Measurements from ENCODE around the gene C1orf53.

Gene C1orf53

DNA sequence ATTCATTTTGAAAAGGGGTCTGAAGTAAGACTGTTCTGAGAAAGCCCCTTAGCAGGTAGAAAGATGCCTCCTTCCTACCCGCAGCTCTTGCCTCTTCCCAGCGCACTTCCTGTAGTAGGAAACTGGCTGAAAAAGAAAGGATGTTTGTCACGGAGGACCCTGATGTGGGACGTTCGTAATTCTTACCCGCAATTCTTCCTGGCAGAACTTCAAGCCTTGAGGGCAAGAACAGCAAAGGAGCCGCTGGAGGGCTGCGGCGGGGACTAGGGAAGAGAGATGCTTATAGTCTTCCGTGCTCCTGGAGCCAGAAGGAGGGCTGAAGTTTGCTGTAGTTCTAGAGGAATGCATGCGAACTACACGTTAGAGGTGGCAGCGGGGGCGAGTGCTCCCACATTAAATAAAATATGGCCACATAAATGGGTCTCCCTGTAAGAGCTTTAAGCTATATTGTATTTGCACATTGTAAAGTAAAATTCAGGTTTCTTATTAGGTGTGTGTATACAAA lies 6.3 kb downstream of the C1orf53 start:
- no peak for DNase-seq

DNA sequence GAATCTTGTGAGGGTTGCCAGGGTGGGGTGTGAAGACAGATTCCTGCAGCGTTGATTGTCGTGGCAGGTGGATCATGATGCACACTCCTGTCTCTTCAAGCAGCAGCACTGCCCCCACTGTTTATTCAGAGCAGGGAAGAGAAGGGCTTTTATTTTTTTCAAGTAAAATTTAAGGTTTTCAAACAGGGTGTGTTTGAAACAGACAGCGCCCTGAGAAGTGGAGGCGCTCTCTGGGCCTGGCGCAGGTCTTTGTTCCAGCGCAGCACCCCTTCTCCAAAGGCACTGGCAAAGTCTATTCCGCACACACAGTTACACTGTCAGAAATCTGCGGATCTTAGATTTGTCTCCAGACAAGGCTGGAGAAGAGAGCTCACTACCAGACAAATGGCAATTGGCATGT lies 7.0 kb downstream of the C1orf53 start:
- DNase-seq: no peak

DNA sequence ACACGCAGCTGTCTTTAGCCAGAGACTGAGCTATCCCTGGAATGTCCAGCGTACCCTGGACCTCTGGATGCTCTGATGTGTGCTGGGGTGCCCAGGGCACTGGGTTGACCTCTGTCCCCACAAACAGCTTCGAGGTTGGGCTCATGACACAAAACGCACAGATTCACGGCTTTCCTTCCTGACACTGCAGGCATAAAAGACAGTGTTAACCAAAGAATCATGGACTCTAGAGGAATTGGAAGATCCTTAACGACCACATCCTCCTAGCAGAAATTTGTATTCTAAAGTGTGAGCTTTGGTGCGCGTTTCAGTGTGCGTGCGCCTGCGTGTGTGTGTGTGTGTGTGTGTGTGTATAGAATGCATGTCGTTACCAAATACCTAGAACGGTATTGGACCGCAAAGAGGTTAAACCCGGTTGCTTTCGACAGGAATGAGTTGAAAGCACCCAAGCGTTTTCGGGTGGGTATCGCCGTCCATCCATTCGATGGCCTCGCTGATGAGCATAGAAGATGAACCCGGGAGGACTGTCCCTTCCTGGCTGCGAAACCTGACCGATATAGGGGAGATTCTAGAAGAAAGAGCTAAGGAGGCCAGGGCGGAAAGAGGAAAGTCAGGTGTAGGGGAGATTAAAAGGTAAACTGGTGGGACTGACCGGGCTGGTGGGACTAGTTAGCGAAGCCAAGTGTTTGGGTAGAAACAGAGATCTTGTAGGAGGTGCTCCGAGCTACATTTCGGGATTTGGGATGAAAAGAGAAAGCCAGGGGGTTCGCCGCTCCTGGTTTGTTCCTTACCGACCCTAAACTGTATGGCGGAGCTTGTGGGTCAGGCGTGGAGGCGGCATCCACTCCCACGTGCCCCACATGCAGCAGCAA lies 7.9 kb downstream of the C1orf53 start:
- no peak for DNase-seq

DNA sequence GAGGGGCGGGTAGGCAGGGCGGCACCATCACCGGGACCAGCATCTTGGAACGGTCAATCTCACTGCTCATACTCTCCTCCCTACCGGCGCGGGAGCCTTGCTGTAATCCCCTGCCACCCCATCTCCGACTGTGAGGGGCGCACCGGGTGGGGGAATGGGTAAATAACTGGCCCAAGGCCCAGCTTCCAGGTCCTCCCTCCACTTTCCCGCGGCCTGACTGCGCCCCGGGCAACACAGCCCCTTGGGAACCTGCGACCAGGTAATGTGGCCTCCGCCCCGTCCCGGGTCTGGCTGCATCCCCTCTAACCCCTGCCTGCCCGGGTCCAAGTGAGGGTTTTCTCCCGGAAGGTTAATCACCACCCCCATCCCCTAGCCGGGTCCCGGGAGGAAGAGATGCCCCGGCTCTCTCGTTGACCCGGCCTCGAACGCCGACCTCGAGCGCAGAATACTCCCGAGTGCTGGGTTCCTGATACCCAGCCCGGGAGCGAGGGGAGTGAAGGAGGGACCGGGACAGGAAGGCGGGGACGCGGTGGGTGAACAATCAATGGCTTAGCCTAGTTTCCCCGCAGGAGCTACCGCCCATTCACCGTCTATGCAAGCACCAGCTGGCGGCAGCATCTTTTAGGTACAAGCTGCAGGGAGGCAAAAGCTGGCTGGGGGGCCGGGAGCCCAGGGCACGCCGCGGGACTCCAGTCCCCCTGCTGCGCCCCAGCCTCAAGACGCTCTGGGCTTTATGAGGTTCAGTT lies 8.9 kb downstream of the C1orf53 start:
- DNase-seq: peak; percentile 33 to 61

DNA sequence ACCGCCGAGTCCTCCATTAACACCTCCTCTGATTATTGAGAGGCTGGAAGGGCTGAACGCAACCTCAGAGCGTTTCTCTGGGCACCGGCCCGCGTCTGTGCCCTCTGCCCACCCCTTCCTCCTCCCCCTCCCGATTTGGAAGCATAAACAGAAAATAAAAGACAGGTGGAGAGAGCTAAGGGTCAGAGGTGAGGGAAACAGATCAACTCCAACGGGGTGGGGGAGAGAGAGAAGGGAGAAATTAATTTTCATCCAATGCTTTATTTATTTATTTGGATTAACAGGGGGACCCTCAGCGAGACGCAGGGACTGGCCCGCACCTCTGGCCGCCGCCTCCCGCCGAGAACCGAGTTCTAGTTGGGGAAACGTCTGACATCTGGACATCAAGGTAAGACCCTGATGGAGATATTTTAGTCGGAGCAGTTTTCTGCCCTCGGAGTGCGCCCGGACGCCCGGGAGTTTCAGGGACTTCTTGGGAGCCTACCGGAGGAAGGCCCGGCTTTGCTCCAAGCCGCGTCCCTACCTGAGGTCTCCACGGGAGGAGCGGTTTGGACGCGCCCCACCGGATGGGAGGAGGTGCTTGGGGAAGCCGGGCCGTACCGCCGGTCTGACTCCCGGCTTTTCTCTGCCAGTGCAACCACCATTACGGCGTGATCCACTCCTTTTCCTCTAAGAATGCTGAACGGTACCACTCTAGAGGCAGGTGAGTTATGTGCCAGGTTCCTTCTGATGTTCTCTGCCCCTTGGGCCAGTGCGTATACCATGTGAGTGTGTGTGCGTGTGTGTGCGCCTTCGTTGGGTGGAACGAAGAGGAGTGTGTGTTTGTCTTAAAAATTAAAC lies 9.6 kb downstream of the C1orf53 start:
- peak in 1 of 2 experiments; percentile 14 for DNase-seq

DNA sequence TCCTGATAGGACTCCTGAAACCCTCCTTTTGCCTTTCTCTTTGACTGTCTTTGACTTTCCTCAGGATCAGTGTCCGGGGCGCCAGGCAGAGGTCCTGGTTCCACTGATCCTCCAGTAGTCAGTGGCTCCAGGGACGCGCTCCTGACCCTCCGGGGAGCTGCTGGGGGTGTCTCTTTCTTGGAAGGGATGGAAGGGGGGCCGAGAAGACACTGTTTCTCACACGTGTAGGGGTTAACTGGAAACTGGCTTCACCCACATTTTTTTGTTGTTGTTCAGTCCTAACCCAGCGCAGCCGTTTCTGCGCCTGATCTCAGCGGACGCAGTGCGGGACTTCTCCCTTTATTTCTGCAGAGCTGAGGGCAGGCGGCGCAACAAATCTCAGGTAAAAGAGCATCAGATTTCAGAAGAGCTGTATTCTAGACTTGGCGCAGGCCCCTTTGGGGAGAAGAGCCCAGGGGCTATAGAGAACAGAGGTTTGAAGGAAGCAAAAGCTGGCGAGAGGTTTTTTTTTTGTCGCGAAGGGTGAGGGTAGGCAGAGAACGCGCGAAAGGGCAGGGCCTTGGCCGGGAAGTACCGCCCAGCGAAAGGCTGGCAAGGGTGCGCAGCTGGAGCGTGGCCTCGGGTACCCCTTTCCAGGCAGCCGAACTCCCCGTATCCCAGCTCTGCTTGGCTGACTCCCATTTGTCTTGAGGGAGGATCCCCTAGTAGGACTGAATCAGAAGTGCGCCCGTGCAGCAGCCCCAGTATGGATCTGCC lies 10.5 kb downstream of the C1orf53 start:
- DNase-seq: no peak

DNA sequence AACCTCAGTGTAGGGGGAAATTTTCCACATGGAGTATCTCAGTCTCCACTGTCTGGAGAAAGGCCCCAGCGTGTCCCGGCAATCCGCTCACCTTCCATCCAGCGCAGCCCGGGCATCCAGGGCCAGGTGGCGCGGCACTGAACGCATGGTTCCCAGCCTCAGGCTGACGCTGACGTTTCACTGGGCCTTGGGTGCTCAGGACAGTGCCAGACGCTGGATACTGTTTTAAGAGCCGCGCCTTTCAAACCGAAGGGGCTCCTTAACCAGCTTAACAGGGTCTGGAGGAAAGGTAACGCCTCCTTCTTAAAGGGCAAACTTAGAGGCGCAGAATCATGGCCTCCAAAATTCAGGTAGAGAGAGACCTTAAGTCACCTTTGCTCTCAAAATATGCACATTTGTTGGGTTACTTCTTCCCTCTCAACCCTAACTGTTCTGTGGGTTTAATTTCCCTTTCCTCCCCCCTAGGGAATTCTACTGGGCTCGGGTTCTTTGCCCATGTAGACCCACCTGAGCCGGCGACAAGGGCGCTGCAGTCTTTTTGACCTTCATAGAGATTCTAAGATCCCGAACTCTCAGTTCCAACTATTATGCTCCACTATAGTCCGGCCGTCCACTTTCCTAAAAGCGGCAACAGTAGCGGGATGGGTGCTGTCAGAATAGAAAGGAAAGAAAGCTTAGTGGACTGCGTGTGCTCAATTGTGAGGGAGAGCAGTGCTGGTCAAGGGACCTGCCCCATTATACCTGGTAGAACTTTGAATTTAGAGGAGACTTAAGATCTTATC lies 11.3 kb downstream of the C1orf53 start:
- DNase-seq: no peak

DNA sequence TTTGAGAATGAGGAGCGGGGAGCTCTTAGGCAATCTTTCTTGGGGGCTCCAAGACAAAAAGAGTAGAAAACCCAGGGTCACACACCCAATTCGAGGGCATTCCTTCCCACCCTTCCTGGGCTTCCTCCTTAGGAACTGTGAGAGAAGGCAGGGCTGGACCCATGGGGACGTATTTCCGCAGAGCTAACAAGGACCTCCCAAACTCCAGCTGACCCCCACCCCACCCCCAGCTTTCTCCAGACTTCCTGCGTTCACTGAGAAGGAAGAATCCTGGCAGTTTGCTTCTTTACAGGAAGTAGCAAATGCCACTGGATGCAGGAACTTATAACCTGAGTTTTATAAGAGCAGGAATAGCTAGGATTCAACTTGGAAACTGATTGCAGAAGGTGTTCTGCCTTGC lies 12.1 kb downstream of the C1orf53 start:
- DNase-seq: no peak

DNA sequence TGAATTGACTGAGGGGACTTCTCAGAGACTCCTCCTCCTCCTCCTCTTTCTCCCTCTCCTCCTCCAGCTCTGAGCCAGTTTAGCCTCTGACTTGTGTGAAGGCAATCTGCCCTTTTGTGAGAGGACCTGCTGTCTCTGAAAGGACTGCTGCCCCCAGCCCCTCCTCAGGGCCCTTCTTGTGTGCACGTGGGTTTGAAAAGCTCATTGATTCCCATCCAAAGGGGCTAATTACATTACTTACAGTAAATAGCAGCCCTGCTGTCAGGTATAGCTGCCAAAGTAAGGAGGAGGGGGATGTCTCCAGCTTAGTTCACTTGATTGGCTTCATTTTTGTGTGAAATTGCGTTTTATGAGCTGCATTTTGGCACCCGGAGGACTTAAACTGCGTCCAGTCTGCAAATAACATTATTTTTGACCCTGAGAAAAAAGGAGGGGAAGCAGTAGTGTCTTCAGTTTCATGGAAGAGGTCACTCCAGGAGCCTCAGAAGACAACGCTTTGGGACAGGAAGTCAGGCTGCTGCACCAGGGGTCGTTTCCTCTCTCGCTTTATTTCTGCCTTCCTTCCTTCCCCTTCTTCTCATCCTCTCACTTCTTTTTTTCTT lies 12.9 kb downstream of the C1orf53 start:
- DNase-seq: peak; percentile 32 to 59

DNA sequence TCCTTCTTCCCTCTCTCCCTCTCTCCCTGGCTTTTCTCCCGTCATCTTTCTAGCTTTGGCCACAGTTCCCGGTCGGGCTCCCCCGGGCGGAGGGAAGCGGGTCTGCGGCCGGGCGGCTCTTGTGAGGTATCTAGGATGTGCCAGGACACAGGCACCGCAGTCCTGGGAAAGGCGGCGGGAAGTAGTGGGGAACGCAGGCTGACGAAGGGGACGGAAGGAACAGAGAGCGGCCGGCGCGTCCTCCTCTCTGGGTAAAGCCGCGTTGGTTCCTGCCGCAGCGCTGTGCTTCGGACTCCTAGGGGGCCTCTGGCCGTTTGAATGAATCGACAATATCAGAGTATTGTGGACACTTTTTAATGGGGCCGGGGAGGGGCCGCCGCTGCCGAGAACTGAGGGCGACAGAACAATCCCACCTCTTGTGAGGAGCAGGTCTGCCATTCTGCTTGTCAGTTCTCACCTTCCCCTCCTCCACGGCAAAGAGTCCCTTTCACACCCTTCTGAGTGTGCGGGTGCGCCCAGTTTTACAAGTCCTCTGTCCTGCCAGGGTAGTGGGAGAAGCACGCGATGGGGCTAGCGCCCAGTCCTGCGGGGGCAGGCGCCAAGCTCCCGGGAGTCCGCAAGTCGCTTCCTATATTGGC lies 13.6 kb downstream of the C1orf53 start:
- DNase-seq: peak; percentile 65 to 83

DNA sequence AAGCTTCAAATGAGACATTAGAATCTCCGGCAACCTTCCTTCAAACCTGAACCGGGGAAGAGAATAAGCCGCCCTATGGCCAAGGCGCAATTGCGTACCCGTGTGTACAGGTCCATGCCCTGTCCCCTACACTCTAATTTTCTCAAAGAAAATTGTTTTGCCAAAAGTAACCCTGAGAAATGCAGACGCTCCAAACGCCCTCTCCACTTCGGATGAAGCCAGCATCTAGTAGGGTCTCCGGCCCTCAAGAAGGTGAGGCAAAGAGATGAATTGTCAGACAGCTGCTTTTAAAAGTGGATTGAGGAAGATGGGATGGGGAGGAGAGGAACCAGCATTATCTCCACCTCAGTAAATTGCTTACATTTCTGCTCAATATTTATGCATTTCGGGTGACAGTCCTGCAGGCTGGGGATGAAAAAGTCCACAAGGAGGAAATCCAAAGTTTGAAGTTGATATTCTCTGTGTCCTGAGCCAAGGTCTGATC lies 14.1 kb downstream of the C1orf53 start:
- no peak for DNase-seq

DNA sequence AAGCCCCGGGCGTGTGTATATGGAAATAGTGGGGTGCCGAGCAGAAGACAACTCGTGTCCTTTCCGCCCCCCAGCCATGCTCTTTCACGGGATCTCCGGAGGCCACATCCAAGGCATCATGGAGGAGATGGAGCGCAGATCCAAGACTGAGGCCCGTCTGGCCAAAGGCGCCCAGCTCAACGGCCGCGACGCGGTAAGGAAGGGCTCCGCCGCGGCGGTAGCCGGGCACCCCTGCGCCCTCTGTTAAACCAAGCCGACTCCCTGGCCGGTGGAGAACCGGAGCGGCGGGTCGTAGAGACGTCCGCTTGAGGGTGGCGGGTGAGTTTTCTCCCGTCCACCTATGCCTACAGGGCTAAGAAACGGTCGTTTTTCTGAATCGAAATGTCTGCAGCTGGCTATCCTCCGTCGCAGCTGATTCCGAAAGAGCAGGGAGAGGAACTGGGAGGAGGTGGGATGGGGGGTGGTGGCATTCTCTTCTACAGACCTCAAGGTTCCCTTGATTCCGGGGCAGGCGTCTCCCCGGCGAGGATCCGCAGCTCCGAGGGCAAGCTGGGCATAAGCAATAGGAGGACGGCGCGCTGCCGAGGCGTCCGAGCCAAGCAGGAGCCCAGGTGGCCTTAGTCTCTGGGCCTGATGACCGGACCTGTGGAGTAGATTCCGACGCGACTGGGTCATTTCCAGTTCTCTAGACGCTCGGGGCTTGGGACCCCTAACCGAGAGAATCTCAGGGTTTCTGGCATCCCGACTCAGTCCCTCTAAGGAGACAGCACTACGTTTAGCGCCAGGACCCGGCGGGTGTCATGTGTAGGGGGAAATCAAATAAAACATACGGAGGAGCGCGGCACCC lies 15.6 kb downstream of the C1orf53 start:
- DNase-seq: peak; percentile 24 to 50

DNA sequence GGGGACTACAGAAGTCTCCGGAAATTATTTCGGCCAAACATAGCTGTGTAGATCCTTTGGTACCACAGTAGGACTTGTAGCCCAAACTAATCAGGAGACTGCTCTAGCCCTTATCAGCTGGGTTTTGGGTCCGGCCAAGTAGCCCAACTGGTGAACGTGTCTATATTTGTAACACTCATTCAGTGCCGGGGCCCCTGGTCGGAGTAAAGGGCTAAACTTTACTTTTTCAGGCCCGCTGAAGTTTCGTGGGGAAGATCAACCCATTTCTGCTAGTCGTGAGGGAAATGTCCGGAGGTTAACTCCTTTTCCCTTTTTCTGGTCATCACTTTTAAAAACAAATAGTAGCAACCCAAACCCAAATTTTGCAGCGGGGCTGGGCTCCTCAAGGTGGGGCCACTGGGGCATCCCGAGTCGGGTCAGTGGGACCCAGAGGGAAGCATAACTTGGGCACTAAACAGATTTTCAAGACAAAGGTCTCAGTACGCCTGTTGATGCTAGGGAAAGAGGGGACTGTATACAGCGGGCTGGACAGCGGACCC lies 16.4 kb downstream of the C1orf53 start:
- no peak for DNase-seq

DNA sequence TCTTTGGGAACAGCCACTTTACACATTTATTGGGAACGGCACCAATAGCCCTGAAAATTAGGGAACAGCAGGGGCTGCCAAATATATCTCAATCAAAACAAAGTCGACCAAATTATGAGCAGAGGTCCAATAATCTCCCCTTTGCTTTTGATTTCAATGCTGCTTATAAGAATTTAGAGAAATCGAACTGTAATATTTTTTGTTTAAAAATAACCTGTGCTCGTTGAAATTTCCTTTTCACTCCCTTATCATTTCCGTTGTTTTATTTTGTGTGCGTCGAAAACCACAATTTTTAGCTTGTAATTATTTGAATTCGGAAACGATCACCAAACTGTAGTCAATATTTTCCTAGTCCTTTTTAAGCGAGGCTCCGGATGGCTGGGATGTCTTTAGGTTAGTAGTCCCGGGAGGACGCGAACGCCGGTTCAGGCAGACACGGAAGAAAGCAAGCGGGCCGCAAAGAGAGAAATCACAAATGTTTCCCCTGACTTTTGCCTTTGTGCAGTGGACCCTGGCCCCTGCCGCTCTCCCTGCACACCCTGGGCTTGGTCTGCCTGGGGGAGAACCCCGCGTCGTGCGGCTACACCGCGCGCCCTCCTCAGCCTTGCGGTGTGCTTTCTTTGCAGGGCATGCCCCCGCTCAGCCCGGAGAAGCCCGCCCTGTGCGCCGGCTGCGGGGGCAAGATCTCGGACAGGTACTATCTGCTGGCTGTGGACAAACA lies 17.1 kb downstream of the C1orf53 start:
- DNase-seq: no peak

DNA sequence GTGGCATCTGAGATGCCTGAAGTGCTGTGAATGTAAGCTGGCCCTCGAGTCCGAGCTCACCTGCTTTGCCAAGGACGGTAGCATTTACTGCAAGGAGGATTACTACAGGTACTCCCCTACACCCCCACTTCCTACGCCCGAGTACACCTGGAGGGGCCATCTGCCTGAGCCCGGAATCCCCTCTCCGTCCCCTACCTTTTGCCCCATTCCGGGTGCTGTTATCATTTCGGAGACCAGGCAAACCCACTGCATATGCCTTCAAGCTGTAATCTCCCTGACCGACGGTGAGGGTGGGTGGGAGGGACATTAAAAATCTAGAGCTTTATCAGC lies 17.6 kb downstream of the C1orf53 start:
- no peak for DNase-seq

DNA sequence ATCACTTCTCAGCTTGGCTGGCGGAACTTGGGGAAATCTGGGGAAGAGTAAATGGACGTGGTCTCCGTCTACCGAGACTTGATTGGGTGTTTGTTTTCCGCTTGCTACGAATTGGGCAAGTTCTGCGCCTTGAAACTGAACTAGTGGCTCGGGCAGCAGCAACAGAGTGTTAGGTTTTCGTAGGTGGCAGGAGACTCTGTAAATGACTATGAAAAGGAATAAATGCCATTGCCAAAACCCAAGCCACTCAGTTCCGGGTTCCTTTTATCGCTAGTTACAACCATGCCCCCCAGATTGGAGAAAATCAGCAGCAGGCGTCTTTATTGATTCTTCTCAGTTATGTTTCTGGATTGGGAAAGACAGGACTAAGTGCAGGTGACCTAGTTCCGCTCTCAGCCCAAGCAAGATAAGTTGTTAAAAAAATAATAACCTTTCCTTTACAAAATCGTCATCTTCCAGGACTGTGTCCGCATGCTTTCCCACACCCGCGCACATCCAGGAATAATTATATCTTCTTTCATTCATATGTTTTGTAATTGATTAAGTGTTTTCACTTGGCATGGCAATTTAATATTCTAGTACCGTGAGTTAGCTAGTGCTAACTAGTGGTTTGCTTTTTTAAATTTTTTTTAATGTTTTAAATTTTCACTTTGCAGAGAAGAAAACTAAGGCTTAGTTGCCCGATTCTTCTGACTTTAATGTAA lies 18.1 kb downstream of the C1orf53 start:
- DNase-seq: no peak

DNA sequence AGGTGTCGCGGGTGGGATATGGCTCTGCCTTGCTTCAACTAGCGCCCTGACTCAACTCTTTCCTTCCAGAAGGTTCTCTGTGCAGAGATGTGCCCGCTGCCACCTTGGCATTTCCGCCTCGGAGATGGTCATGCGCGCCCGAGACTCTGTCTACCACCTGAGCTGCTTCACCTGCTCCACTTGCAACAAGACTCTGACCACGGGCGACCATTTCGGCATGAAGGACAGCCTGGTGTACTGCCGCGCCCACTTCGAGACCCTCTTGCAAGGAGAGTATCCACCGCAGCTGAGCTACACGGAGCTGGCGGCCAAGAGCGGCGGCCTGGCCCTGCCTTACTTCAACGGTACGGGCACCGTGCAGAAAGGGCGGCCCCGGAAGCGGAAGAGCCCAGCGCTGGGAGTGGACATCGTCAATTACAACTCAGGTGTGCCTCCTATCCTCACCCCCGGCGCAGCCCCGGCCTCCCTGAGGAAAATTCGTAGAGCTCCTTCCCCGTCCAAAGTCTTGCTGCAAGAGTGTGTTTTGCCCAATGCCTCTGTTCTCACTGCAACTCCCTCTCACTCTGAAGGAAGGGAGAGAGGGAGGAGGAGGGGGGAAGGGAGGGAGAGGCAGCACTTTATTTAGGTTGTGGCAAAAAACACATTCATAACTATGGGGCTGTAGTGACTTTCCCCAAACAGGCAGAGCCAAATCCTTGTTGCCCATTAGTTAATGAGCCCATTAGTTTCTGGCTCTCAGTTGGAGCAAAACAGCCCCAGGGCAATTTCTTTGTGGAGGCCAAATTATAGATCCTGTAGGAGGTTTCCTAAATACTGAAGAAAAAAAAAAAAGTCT lies 19.0 kb downstream of the C1orf53 start:
- no peak for DNase-seq

Measured in NCI-H524 (cell line).